ENCODE measurements around the gene ATG4A.

- TF ChIP-seq CTCF (conservative IDR thresholded peaks at IDR 0.05 in 1 of 2, IDR thresholded peaks at IDR 0.05 in 1 of 2; ENCODE audit: extremely low read depth in 1 of 2, insufficient read depth in 1 of 2, low read depth in 1 of 2, low read length in 2 of 2) (no peak), EZH2 (IDR thresholded peaks at IDR 0.05; ENCODE audit: borderline replicate concordance, low read length) (no peak)
Measured at GRCh38 chrX:108148524-108148923, 56.9 kb downstream of the ATG4A start.

All from mammary epithelial cell (primary cell).